Skin epidermis (tissue), 12 donors: ENCODE measurements around the gene DPEP3.
"Not testable (repeated sequence)": the region's sequence is repeated elsewhere in the genome, so short reads cannot be mapped to it uniquely, and the experiment has no call there.

Experiments
- H3K27ac ChIP-seq, 21 experiments: fragments of 200-600 bp; sonication (generic) in 11 of 21; one replicate each; pipeline ENCODE4 v1.5.0; 2020; ENCODE audit warnings: mild to moderate bottlenecking in 3 of 21, inconsistent platforms in 2 of 21, moderate library complexity in 2 of 21
- H3K4me3 ChIP-seq, 7 experiments: fragments of 200-600 bp; sonication (generic) in 2 of 7; one replicate each; pipeline ENCODE4 v1.5.0; 2020; ENCODE audit warnings: inconsistent platforms in 2 of 7, mild to moderate bottlenecking in 2 of 7, moderate library complexity in 1 of 7

DPEP3 gene, protein sequence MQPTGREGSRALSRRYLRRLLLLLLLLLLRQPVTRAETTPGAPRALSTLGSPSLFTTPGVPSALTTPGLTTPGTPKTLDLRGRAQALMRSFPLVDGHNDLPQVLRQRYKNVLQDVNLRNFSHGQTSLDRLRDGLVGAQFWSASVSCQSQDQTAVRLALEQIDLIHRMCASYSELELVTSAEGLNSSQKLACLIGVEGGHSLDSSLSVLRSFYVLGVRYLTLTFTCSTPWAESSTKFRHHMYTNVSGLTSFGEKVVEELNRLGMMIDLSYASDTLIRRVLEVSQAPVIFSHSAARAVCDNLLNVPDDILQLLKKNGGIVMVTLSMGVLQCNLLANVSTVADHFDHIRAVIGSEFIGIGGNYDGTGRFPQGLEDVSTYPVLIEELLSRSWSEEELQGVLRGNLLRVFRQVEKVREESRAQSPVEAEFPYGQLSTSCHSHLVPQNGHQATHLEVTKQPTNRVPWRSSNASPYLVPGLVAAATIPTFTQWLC

DNA sequence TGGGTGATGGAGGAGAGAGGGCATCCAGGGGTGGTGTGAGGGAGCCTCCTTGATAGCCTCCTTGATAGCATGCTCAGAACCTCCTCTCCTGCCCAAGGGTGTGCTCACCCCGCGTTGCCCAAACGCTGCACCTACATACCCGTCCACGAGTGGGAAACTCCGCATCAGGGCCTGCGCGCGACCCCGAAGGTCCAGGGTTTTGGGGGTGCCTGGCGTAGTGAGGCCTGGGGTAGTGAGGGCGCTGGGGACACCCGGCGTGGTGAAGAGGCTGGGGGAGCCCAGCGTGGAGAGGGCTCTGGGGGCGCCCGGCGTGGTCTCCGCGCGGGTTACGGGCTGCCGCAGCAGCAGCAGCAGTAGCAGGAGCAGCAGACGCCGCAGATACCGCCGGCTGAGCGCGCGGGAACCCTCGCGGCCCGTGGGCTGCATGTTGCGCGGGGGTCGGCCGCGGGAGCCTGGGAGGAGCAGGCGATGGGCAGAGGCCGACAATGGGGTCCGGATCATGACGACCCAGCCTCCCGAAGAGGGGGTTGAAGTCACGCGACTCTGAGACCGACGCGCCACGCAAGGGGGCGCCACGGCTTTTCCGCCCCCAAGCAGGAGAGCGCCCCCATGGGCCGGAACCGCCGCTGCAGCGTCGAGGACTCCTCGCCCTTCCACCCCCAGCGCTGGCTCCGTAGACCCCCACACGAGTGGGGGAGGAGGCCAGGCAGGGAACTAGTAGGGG is at the start of gene DPEP3:
DPEP3 (minus strand) TSS at position 545 of the 724 bp plus-strand sequence; CDS start at position 426, 119 bp downstream.
- no peak within 1 kb of the TSS for H3K4me3 ChIP-seq

GRCh38 chr16:68028996-68029395 is 48.7 kb upstream of the DPEP3 start:
- H3K27ac ChIP-seq: no peak overlapping the region

More for the DNA sequence above, at the start of gene DPEP3:
- H3K27ac ChIP-seq: no peak within 1 kb of the TSS

DNA sequence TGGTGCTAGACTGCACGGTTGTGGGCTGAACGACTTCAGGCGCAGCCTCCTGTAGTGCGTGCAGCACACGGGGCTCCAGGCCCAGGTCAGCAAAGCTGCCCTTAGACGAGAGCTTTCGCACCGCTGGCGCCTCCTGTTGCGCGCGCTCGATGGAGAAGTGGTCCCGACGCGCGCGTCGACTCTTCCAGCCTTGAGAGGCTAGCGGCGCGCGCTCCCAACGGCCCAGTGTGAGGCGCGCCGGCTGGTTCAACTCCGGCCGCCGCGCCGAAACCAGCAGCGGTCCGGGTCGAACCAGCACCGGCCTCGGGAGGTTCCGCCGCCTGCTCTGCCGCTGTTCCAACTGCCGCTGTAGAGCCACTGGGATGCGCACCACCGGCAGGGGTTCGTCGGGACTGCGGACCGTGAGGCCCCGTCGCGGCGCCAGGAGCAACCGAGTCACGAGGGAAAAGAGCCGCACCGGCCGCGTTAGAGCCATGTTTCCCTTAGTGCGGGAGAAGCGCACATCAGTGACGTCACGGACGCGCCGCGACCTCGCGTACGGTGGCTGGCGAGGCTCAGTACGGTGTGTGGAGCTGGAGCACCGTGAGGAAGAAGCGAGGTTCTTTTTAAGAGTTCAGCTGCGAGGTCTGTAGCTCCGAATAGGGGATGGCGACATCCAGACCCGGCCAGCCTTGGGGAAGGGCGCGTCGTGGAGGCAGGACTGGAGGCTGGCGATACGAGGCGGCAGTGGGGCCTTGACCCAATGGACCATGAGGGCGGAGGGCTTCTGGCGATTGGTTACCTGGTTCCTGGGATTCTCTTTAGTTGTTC is 42.6 kb upstream of the DPEP3 start, which contains the start of the genes DDX28 and DUS2:
DDX28 (minus strand) TSS at position 505 of the 810 bp plus-strand sequence; CDS start at position 475, 30 bp downstream.
DUS2 (plus strand) TSS at position 557 of the 810 bp plus-strand sequence. CDS start 14,740 bp downstream, outside the sequence.
- peak within 1 kb of the TSS; percentile 74 to 96 (median 85) for H3K4me3 ChIP-seq
- peak within 1 kb of the TSS; percentile 78 to 98 (median 92) for H3K27ac ChIP-seq

More at GRCh38 chr16:68028996-68029395, 48.7 kb upstream of the DPEP3 start:
- no peak overlapping the region for H3K4me3 ChIP-seq

GRCh38 chr16:68022278-68022727 is 42.0 kb upstream of the DPEP3 start:
- peak overlapping the region in 20 of 21 experiments; percentile 78 to 98 (median 92) for H3K27ac ChIP-seq
- H3K4me3 ChIP-seq: peak overlapping the region; percentile 74 to 96 (median 85)

DNA sequence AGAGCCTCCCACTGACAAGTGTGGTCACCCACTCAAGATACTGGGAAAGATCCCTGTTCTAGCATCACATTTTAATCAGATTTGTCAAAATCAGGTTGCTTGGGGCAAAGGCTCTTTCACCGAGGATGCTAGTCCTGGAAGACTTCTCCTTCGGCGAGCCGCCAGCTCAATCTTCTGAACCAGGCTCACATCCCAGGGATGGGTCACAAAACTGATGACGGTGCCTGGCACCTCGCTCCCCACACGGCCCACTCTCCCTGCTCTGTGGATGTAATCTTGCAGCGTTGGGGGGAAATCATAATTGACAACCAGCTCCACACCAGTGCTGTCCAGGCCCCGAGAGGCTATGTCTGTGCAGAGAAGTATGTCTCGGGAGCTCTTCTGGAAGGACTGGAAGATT is 41.2 kb upstream of the DPEP3 start:
- Histone ChIP-seq H3K4me3 (peak overlapping the region in 5 of 7 experiments; percentile 74 to 89 (median 85)), H3K27ac (no peak overlapping the region)

GRCh38 chr16:68019167-68019680 is 38.9 kb upstream of the DPEP3 start:
- no peak overlapping the region for H3K4me3 ChIP-seq
- no peak overlapping the region for H3K27ac ChIP-seq

DNA sequence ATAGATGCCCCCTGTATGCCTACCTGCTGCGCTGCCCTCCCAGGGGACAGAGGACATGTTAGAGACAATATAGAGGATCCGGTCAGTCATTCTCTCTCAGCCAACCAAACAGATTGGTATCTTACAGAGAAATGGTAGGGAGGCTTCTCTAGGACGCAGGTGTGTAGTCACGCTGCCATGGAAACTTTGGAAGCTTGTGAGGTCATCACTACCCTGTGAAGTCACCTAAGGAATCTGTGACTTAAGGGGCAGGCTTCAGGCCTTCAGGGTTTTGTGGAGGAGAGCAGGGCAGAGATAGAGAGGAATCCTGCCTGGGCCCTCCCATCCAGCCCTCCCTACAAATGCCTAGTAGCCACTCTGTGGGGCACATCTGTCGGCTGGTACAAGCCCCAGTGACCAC is 35.4 kb upstream of the DPEP3 start, which contains the start of gene DPEP2NB:
DPEP2NB (minus strand) TSS at position 231 of the 400 bp plus-strand sequence; CDS start at position 90, 141 bp downstream.
- no peak within 1 kb of the TSS for H3K27ac ChIP-seq
- H3K4me3 ChIP-seq: no peak within 1 kb of the TSS

- Histone ChIP-seq H3K27ac (peak overlapping the region in 15 of 21 experiments; percentile 1 to 67 (median 39)), H3K4me3 (no peak overlapping the region)
These were observed 33.1 kb upstream of the DPEP3 start for GRCh38 chr16:68013440-68013839.

- H3K4me3 ChIP-seq, H3K27ac ChIP-seq: not testable (repeated sequence)
These were observed 29.6 kb upstream of the DPEP3 start for GRCh38 chr16:68009872-68010271.

DNA sequence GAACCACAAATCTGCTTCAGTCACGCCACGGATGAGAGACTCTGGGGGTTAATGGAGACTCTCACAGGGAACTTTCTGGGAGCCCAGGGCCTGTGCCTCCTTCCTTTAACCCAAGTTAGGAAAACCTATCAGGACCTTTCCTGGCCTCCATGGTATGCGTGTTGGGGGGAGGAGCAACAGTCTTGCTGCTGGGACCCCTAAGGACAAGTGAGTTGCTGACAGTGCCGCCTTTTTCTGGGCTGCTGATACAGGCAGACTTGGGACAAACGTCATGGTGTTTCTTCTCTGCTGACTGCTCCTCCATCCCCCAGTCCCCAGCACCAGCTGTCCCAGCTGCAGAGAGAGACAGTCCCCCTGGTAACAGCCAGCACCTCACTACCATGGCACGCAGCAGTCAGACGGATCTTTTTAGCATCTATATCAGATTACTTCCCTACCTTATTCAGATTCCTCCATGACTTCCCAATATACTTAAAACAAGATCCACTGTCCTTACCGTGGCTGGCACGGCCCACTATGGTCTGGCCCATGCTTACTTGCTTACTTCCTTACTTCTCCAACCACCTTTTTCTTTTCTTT is 28.9 kb upstream of the DPEP3 start:
- Histone ChIP-seq H3K4me3 (no peak overlapping the region), H3K27ac (no peak overlapping the region)

DNA sequence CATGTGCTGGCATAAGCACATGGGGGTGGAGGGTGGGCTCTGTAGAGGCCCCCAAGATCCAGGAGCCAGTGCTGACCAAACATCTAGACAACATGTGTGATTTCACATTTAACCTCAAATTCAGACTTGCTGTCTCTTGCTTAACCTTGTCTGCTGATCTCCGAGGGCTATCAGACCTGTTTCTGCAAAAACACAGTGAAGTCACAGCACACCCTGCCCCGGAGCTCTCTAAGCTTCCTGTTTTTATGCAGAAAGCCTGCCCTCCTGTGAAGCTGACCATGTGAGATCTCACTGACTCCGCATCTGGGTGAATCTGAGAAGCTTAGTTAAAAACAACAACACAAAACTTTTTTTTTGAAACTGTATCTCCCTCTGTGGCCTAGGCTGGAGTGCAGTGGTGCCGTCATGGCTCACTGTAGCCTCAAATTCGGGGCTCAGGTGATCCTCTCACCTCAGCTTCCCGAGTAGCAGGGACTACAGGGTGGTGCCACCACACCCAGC is 25.5 kb upstream of the DPEP3 start:
- Histone ChIP-seq H3K4me3 (no peak overlapping the region), H3K27ac (peak overlapping the region; percentile 46 to 97 (median 85))

- Histone ChIP-seq H3K4me3 (no peak overlapping the region), H3K27ac (peak overlapping the region; percentile 46 to 97 (median 85))
These were observed 24.9 kb upstream of the DPEP3 start for GRCh38 chr16:68005211-68005610.

DNA sequence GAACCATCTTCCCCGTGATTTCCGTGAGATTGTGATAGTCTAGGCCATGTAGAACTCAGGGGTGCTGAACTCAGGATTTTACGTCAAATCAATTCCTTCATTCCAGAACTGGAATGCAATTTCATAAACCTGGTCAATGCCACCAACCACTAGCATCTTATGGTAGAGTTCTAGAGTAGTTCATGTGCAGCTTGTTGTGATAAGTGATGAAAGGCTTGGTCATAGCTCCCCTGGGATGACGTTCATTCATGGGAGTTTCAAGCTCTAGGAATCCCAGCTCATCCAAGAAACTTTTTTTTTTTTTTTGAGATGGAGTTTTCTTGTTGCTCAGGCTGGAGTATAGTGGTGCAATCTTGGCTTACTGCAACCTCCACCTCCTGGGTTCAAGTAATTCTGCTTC is 22.7 kb upstream of the DPEP3 start:
- Histone ChIP-seq H3K4me3 (no peak overlapping the region), H3K27ac (peak overlapping the region in 1 of 21 experiments; percentile 0)

- H3K4me3 ChIP-seq: peak overlapping the region in 1 of 7 experiments; percentile 1
- H3K27ac ChIP-seq: peak overlapping the region in 14 of 21 experiments; percentile 19 to 93 (median 76)
These were observed 20.2 kb upstream of the DPEP3 start for GRCh38 chr16:68000450-68000849.

DNA sequence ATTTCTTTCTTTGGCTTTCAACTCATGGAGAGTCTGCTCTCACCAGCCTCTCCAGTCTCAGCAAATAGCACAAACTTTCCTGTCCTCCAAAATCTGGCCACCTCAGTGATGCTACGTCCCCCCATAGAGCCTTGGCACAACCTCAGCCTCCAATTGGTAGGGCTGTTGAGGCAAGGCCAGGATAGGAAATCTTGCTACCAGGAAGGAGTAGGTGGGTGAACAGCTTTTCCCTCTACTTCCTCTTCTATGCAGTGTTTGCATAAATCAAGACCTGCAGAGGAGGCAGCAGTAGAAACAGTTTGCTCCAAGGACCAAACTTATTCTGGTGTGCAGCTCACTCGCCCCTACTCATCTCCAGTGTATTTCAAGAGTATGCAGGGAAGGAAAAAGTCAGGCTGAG is 19.7 kb upstream of the DPEP3 start:
- H3K27ac ChIP-seq: peak overlapping the region in 17 of 21 experiments; percentile 9 to 93 (median 72)
- H3K4me3 ChIP-seq: peak overlapping the region in 1 of 7 experiments; percentile 1

GRCh38 chr16:67998779-67999688 is 18.7 kb upstream of the DPEP3 start, which contains the start of gene DPEP2:
DPEP2 (minus strand) TSS chr16:67999484; CDS start chr16:67993212, 6,272 bp downstream.
- Histone ChIP-seq H3K27ac (peak within 1 kb of the TSS in 17 of 21 experiments; percentile 9 to 93 (median 72)), H3K4me3 (peak within 1 kb of the TSS in 4 of 7 experiments; percentile 4 to 20 (median 12))

- H3K27ac ChIP-seq: peak overlapping the region in 6 of 21 experiments; percentile 2 to 93 (median 83)
- H3K4me3 ChIP-seq: not testable (repeated sequence)
These were observed 18.0 kb upstream of the DPEP3 start for GRCh38 chr16:67998231-67998778.
